Activated CD8-positive, alpha-beta T cell treated with anti-CD3 and anti-CD28 coated beads for 36 hours (primary cell): ENCODE results near the gene SAMD7. TPM values are rescaled to one million over a fixed set of nuclear protein-coding genes. Genes with fewer than 3 reads are reported as not detected.

Experiments
- ATAC-seq: fragments of 200-7000 bp; cut with Tn5 transposase; one replicate; pipeline ENCODE4 v1.10.0; 2021; ENCODE audit warnings: mild to moderate bottlenecking, moderate library complexity
- CTCF ChIA-PET: fragments of 350-600 bp; sonication (Branson Sonifier 250); formaldehyde crosslinking; loops from one replicate; lab custom pipeline; 2021; ENCODE audit warnings: antibody characterized with exemption; lab: Charles Lee
- POLR2A ChIA-PET: fragments of 350-600 bp; sonication (Branson Sonifier 250); formaldehyde crosslinking; loops from one replicate; lab custom pipeline; 2021; ENCODE audit warnings: antibody characterized with exemption; lab: Charles Lee
- DNase-seq: peaks from one replicate; pipeline ENCODE4 v3.0.0-alpha.2; 2020
- H3K27ac Mint-ChIP-seq: one replicate; pipeline ENCODE4 v1.8.0; 2021; ENCODE audit warnings: mild to moderate bottlenecking, mixed read lengths
- H3K27me3 Mint-ChIP-seq: one replicate; pipeline ENCODE4 v1.8.0; 2021; ENCODE audit warnings: mixed read lengths
- H3K36me3 Mint-ChIP-seq: one replicate; pipeline ENCODE4 v1.8.0; 2021; ENCODE audit warnings: low read depth, mixed read lengths
- H3K4me1 Mint-ChIP-seq: one replicate; pipeline ENCODE4 v1.8.0; 2021; ENCODE audit warnings: low read depth, mixed read lengths
- H3K4me3 Mint-ChIP-seq: one replicate; pipeline ENCODE4 v1.8.0; 2021; ENCODE audit warnings: mild to moderate bottlenecking, moderate library complexity, mixed read lengths
- H3K9me3 Mint-ChIP-seq: one replicate; pipeline ENCODE4 v1.8.0; 2021; ENCODE audit warnings: mixed read lengths
- intact Hi-C: fragments of 100-400 bp; cut with micrococcal nuclease; formaldehyde crosslinking; loops from one replicate; pipeline ENCODE4 v1.10.0; 2022
- total RNA-seq, 2 experiments: library from RNA; stranded (reverse); gene quantifications; one replicate each; pipeline ENCODE4 v1.2.3, GENCODE V29; 2021
- TF ChIP-seq, protein P1 (sequence below): fragments of 200-600 bp; IDR thresholded peaks from one replicate; pipeline ENCODE4 v1.8.0; 2022; ENCODE audit warnings: antibody characterized with exemption, mild to moderate bottlenecking

SAMD7 gene
- total RNA-seq, 2 experiments from 2014 or later, result not detected

DNA sequence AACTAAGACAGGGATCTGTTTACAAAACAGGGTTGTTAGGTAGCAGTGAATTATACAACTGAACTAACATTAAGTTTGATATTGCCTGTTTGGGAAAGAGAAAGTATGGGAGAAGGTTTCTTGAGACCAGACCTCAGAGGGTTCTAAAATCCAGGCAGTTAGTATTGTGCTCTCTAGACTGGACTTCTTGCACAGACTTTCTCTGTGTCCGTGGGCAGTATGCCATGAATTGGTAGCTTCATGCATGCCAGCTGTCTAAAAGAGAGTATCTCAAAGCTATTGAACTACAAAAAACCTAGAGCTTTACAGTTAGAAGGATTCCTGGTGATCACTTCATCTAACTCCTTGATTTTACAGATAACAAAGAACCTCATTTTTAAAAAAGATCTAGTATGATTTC, 12.5 kb downstream of the SAMD7 start:
- DNase-seq, result no peak
- intact Hi-C loops, result no loop called here
- H3K27ac Mint-ChIP-seq, result no peak overlapping the region
- POLR2A ChIA-PET, result no interaction called here
- CTCF ChIA-PET, result interaction anchor here (1.0 kb wide), 1 partner anchor 15 kb away, joined by 3 read pairs; no protein-coding TSS in a partner anchor
- TF ChIP-seq, protein P1, sequence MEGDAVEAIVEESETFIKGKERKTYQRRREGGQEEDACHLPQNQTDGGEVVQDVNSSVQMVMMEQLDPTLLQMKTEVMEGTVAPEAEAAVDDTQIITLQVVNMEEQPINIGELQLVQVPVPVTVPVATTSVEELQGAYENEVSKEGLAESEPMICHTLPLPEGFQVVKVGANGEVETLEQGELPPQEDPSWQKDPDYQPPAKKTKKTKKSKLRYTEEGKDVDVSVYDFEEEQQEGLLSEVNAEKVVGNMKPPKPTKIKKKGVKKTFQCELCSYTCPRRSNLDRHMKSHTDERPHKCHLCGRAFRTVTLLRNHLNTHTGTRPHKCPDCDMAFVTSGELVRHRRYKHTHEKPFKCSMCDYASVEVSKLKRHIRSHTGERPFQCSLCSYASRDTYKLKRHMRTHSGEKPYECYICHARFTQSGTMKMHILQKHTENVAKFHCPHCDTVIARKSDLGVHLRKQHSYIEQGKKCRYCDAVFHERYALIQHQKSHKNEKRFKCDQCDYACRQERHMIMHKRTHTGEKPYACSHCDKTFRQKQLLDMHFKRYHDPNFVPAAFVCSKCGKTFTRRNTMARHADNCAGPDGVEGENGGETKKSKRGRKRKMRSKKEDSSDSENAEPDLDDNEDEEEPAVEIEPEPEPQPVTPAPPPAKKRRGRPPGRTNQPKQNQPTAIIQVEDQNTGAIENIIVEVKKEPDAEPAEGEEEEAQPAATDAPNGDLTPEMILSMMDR, result no peak
- H3K27me3 Mint-ChIP-seq, result peaks cover 2% of the 10 kb centered on the region
- no peaks in the 10 kb centered on the region for H3K4me1 Mint-ChIP-seq
- H3K4me3 Mint-ChIP-seq, result no peak overlapping the region
- no peak for ATAC-seq
- no peaks in the 10 kb centered on the region for H3K36me3 Mint-ChIP-seq
- no peaks in the 10 kb centered on the region for H3K9me3 Mint-ChIP-seq

DNA sequence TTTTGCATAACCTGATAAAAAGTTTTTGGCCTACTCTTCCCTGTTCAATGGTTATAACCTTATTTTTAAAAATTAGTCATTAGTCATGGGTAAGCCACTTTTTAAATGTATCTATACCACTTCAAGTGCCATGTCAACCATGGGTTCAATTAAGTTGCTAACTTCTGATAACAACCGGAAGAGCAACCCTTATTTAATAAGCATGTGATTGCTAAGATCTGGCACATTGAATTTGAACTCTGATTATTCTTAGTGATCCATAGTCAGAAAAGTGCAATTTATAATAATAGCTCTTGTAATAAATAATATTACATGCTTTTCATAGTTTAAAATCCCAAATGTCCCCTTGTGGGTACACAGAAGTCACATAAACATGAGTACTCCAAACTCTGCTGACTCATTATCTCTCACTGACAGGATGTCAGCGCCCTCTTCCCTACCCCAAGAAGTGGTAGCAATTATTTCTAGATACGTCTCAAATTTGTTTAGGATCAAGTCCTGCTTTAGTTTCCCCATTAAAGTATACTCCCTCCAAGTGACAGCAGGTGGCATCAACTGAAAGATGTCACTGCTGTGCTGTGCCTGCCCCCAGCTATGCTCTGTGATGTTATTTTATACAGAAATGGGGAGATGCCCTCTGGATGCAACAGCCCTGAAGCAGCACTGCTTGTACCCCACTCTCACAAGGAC, 18.6 kb downstream of the SAMD7 start:
- ChIA-PET POLR2A (no interaction called here), CTCF (interaction anchor here (1.1 to 1.5 kb wide), 2 partner anchors 77 to 91 kb away, joined by 3 read pairs; no protein-coding TSS in a partner anchor)
- no peak overlapping the region for H3K4me3 Mint-ChIP-seq
- peaks cover 2% of the 10 kb centered on the region for H3K27me3 Mint-ChIP-seq
- H3K36me3 Mint-ChIP-seq, result no peaks in the 10 kb centered on the region
- no peaks in the 10 kb centered on the region for H3K4me1 Mint-ChIP-seq
- H3K9me3 Mint-ChIP-seq, result no peaks in the 10 kb centered on the region
- ATAC-seq (peak; percentile 62), DNase-seq (peak; percentile 11)
- intact Hi-C loops, result no loop called here
- H3K27ac Mint-ChIP-seq, result no peak overlapping the region
- TF ChIP-seq, protein P1, result no peak

DNA sequence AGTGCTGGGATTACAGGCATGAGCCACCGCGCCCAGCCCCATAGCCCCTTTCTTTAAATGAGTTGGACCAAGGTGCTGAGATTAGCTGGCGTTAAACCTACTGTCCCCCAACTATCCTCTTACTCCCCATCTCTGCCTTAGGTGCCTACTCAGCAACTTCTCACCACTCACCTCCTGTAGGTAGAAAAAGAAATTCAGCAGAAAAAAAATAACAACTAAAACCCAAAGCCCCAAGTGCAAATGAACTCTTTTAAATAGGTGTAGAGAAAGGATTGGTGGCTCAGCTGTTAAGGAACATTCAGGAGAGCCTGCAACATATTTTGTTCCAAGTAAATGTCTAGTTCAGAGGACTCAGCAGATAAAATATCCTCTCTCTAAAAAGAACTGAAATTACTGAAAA, 19.5 kb downstream of the SAMD7 start:
- Mint-ChIP-seq H3K4me3 (no peak overlapping the region), H3K27ac (no peak overlapping the region), H3K27me3 (peaks cover 2% of the 10 kb centered on the region), H3K36me3 (no peaks in the 10 kb centered on the region), H3K4me1 (no peaks in the 10 kb centered on the region), H3K9me3 (no peaks in the 10 kb centered on the region)
- intact Hi-C loops, result no loop called here
- ChIA-PET CTCF (interaction anchor here (1.1 kb wide), 1 partner anchor 90 kb away, joined by 3 read pairs; no protein-coding TSS in a partner anchor), POLR2A (no interaction called here)
- ATAC-seq (no peak), DNase-seq (no peak)
- TF ChIP-seq, protein P1, result no peak

DNA sequence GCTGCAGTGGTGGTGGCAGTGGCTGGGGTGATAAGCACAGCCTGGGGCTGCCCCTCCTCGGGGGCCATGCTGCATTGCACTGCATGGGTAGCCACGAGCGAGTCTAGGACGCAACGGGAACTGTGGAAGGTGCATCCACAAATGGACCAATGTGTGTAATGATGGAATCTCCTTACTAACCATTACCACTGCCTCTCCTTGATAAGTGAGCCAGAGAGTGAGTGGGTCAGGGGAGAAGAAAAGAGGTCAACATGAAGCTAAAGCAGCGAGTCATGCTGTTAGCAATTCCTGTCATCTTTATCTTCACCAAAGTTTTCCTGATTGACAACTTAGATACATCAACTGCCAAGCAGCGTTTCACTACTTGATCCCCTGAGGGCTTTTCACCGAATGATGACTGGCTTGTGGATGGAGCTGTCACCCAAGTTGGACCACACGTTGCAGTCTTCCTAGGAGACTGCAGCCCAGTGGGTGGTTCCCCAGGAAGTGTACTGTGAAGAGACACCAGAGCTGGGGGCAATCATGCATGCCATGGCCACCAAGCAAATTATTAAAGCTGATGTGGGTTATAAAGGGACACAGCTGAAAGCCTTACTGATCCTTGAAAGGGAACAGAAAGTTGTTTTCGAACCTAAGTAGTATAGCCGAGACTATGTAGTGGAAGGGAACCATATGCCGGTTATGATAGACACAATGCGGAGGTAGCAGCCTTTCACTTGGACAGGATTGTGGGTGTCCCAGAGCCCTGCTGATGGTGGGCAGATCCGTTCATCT, 20.6 kb downstream of the SAMD7 start:
- Mint-ChIP-seq H3K4me3 (no peak overlapping the region), H3K9me3 (no peaks in the 10 kb centered on the region), H3K27me3 (no peaks in the 10 kb centered on the region), H3K36me3 (no peaks in the 10 kb centered on the region), H3K27ac (no peak overlapping the region), H3K4me1 (no peaks in the 10 kb centered on the region)
- intact Hi-C loops, result no loop called here
- CTCF ChIA-PET, result no interaction called here
- no peak for ATAC-seq
- TF ChIP-seq, protein P1, result no peak
- POLR2A ChIA-PET, result no interaction called here
- no peak for DNase-seq

DNA sequence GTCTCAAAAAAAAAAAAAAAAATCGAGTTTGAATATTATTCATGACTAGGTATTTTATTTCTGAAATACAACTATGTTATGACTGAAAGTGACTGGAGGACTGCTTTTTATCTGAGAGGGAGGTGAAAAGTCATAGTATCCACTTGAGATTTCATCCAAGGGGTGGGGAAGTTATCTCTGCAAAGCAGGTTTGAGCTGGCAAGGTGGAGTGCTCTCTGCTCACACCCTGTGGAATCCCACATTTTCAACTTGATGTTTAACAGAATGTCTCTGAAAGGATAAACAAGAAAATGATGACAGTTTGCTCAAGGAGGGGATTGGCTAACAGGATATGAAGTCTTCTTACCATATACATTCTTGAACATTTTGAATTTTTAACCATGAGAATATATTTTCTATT, 27.9 kb downstream of the SAMD7 start:
- intact Hi-C loops, result no loop called here
- DNase-seq (no peak), ATAC-seq (no peak)
- H3K36me3 Mint-ChIP-seq, result no peaks in the 10 kb centered on the region
- H3K9me3 Mint-ChIP-seq, result no peaks in the 10 kb centered on the region
- peaks cover 4% of the 10 kb centered on the region for H3K27me3 Mint-ChIP-seq
- H3K27ac Mint-ChIP-seq, result no peak overlapping the region
- POLR2A ChIA-PET, result interaction anchor here (0.7 kb wide), 1 partner anchor 148 kb away, joined by 3 read pairs; no protein-coding TSS in a partner anchor
- TF ChIP-seq, protein P1, result no peak
- H3K4me1 Mint-ChIP-seq, result peaks cover 8% of the 10 kb centered on the region
- CTCF ChIA-PET, result no interaction called here
- H3K4me3 Mint-ChIP-seq, result no peak overlapping the region
